Ramos (cell line): Measurements from ENCODE around the gene NEK6.

Experiments
- in situ Hi-C: fragments of 300-500 bp; cut with MboI; formaldehyde crosslinking; loops from one replicate; pipeline ENCODE4 v1.14.3; 2022; ENCODE audit warnings: low sequenced_read_pairs; ENCODE audit not compliant: unreplicated experiment

NEK6 gene

GRCh38 chr9:124334568-124335319 is 77.0 kb downstream of the NEK6 start:
- in situ Hi-C loops, result no loop called here

DNA sequence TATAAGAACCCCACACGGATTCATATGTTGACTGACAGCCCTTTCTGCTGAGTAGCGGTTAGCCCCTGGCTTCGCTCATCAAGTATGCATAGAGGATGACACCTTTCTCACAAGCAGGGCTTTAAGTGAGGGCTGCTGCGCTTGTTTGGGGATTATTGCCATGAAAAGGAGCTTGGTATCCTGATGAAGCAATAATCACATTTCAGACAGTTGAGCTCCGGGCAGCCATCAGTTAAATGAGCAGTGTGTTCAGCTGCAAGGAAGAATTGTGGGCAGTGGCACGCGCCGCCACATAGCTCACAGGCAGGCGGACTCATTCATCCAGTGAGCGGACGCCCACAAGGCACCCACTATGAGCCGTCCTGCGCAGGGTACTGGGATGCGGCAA is 77.6 kb downstream of the NEK6 start:
- in situ Hi-C loops, result no loop called here

DNA sequence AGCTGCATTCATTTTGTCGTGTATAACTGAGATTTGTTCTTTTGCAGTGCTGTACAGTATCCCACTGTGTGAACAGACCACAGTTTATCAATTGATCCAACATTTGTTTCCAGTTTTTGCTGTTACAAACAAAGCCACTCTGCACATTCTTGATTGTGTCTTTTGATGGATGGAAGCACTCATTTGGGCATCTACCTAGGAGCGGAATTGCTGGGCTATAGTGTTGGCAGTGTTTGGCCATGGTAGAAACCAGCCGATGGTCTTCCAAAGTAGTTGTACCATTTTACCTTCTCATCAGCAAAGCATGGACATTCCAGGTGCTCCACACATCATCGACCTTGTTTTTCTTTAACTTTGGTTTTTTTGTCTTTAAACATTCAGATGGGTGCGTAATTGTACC is 79.8 kb downstream of the NEK6 start:
- in situ Hi-C loops, result no loop called here

- in situ Hi-C loops, result no loop called here
Measured at GRCh38 chr9:124339603-124340146, 81.9 kb downstream of the NEK6 start.

GRCh38 chr9:124340219-124341069 is 82.7 kb downstream of the NEK6 start:
- in situ Hi-C loops, result no loop called here

GRCh38 chr9:124341455-124342170 is 83.9 kb downstream of the NEK6 start:
- in situ Hi-C loops, result no loop called here

DNA sequence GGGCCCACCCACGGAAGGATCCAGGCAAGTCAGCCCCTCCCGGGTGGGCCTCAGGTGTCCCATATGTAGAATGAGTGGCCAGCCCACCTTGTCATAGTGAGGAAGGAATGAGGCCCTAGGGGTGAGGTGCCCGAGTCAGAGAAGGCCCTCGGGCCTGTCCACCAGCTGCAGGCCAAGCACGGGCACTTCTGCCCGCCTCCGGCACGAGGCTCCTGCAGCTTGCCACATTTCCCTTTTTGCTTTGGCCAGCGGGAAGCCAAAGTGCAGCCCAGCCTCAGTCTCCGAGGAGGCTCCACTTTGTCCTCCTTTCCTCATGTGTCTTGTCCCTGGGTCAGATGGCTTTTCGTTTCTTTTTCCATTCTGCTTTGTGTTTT is 84.6 kb downstream of the NEK6 start:
- in situ Hi-C loops, result no loop called here

DNA sequence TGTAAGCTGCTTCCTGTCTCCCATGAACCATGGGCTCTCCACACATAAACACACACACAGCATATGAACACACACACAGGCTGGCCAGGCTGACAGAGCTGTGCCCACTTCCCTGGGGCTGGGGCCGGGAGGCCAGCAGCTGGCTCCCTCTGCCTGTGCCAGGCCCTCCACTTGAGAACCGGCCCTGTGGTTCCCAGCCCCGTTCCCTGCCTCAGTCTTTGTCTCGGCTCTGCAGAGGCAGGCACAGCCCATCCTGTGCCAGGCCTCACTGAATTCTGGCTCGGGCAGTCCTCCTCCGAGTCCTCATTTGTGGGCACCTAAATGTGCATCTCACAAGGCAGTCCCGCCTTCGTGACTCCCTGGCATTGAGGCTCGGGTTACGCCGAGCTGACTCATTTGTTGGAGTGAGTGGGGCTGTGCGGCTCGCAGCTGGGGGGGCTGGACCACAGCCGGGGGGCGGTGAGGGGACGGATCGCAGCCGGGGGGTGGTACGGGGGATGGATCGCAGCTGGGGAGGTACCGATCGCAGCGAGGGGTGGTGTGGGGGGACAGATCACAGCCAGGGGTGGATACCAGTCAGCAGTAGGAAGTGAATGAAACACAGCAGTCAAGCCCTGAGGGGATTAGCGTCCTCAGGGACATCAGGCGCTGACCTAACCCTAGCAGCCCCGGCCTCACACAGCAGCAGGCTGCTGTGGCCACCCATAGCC is 85.2 kb downstream of the NEK6 start:
- in situ Hi-C loops, result no loop called here

GRCh38 chr9:124343533-124344290 is 86.0 kb downstream of the NEK6 start:
- in situ Hi-C loops, result no loop called here

DNA sequence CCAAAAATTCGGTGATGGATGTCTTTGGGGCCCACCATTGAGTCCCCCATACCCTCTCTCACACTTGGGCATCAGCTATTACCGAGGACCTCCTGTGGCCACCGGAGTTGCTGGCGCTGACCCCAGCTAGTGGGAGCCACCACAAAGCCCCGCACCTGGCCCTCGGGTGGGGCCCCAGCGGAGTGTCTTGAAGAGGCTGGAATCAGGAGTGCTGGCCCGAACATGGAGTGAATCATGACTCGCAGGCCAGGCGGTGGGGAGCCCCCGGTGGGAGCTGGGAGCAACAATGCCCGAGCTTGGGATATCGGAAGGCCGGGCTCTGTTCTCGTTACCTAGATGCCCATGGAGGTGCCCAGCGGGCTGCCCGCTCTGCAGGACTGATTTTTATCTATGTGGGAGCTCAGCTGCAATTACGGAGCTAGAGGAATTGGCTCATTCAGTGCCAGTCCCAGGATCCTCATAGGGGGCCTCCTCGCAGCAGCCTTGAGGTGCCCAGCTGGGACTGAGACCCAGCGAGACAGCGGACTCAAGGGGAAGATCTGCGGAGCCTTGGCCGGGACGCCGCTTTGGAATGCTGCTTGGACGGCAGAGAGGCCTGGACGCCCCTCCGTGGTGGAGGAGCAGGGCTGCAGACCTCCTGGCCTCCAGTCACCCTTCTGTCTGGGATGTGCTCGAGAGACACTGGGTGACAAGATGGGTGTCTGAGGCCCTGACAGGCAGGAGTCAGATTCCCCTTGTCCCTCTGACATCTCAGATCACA is 86.7 kb downstream of the NEK6 start:
- in situ Hi-C loops, result no loop called here

DNA sequence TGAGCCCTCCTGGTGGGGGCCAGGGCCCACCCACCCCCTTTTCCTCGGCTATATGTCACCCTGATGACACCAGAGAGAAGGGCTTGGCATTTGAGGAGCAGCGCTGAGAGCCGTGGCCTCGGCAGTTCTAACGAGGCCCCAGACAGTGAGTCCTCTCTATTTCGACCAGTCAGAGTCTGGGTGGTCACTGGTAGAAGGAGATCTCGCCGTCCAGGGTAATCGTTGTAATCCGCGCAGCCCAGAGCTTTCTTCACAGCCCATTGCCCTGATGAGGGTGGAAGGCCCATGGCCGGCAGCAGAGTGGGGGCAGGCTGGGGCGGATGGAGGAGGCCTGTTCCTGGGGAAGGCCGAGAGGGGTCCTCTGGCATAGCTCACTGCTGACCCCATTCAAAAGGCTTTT is 87.3 kb downstream of the NEK6 start:
- in situ Hi-C loops, result no loop called here

DNA sequence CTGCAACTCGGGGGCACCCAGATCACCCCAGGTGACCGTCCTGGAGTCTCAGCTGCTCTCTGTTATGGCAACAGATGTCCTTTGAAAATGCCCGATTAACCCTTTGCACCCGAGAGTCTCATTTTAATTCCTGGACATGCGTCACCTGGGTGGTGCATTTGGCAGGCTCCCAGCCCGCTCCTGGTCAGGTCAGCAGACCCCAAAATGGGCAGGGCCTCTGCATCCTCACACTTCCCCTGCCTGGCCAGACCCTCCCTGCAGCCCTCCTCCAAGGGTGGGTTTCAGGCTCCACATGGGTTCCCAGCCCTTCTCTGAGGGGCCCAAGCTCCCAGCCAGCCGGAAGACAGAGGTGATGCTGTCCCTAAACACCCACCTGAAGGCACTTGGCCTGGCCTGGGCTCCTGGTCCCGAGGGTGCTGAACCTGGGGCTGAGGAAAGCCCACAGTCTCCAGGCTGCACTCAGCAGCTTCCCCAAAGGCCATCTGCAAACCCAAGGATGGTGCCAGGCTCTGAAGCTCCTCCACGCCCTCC is 88.1 kb downstream of the NEK6 start:
- in situ Hi-C loops, result no loop called here

DNA sequence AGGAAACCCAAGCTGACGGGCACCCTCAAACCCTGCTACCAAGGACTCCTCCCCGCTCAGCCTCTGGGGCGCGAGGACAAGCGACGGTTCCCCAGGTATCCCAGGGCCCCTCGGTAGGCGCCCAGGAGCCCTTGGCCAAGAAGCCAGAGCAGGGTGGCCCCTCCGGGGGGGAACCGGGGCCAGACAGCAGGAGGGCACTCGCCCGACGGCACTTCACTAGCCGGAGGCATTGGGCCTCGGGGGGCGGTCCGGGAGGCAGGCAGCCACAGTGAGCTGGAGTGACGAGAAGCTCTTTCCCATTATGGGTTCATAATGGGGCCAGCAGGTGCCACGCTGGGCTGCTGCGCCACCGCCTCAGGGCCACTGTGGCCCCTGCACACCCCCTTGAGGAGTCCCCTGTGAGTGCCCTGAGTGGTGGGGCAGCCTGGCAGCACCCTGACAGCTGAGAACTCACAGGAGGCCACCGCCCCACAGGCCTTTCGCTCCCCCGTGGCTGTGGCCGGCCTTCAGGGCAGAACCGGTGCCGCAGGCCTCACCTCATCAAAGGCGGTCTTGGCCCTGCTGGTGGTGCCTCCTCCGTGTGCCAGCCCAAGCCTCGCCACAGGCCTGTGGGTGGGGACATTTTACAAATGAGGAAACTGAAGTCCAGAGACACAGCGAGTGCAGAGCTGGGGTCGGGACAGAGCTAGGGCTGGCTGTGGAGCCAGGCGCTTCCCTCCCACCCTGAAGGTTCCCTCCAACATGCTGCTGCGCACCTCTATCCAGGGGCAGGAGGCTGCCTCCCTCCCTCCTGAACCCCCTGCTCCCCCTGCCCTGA is 88.8 kb downstream of the NEK6 start:
- in situ Hi-C loops, result no loop called here

DNA sequence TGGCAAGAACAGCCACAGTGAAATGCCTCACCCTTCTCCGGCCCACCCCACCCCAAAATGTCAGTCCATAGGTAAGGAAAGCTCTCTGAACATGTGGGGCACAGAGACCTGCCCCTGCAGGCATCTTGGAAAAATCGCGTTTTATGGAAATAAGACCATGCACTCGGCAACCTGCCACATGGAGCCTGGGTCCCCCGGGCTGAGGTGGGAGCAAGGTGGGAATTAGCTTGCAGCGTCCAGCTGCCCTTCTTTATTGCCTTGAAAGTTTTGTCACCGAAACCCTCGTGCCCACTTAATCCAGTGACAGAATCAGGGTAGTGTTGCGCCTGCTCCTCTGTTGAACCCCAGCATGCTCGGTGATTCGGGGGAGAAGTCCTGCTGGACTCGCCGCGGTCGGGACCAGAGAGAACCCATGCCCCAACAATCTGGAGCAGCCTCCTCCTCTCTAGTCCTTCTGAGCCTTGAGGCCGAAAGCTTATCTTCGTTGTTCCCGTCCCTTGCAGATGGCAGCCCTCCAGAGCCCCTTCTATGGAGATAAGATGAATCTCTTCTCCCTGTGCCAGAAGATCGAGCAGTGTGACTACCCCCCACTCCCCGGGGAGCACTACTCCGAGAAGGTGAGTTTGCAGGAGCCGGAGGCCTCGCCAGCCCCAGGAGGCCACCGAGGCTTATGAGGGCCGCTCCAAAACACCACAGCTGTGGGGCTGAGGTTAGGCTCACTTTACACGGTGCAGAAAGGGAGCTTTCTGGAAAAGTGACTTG is 89.6 kb downstream of the NEK6 start:
- in situ Hi-C loops, result no loop called here

DNA sequence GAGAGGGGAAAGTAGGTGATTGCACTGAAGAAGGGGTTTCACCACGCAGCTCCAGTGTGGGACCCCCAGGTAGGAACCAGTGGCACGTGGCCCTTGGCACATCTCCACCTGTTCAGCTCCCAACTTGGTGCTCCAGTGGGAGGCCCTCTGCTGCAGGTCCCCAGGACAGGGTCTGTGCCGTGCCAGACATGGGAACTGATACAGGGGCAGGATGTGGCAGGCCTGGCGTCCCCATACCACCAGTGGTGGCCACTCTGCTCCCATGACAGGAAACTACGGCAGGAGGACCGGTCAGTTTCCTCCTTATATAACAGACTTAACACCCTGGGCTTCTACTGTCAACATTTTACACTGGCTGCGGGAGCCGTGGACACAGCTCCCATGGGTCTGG is 90.2 kb downstream of the NEK6 start:
- in situ Hi-C loops, result no loop called here

DNA sequence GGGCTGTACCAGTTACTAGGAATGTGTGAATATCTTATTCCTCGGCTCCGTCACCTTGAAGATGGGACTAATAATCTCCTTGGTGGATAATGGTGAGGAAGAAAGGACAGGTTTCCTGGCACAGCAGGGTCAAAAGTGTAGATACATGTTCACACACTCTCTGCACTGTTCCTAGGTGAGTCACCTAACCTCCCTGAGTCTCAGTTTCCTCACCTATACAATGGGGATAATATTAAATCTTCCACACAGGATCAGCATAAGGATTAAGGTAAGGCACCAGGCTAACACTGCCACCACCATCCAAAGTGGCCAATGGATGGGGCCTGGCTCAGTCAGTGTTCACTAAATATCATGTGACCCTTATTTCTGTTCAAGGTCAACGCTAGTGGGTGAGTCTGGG is 90.6 kb downstream of the NEK6 start:
- in situ Hi-C loops, result no loop called here

- in situ Hi-C loops, result no loop called here
Measured at GRCh38 chr9:124348831-124349230, 91.1 kb downstream of the NEK6 start.
